Measurements from ENCODE around the gene RAB25.
"Not testable (repeated sequence)": the region's sequence is repeated elsewhere in the genome, so short reads cannot be mapped to it uniquely, and the experiment has no call there.

The RAB25 gene

GRCh38 chr1:156055281-156056048, 5.5 kb upstream of the RAB25 start:
- DNase-seq = no peak

GRCh38 chr1:156056326-156056849, 4.6 kb upstream of the RAB25 start:
- DNase-seq = no peak

- DNase-seq = no peak
Measured at GRCh38 chr1:156062189-156062588, 1.2 kb downstream of the RAB25 start.

DNA sequence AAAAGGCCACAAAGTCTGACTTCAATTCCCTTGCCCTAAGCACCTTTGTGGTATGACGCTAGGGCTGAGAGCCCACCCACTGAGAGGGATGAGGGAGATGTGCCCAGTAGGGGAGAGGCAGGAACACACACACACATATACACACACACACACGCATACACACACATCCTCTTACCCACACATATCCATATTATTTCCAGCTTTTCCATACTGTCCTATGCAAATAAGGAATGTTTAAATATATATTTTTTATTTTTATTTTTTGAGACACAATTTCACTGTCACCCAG, 3.0 kb downstream of the RAB25 start:
- DNase-seq = no peak

- DNase-seq = no peak
Measured at GRCh38 chr1:156064615-156065014, 3.7 kb downstream of the RAB25 start.

DNA sequence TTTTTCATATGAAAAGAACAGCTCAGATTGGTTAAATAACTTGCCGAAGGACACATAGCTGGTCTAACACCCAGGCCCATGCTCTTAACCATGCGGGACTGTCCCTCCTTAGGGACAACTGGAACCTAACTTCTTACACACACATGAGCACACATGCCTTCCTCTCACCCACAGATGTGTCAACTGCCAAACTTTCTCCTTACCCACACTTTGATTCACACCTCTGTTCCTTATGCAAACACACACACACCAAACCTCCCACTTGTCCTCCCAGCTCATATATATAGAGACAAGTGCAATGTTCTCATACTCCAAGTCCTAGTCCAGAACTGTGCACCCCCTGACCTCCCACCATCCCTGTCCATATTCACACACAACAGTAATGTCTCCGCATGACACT, 4.3 kb downstream of the RAB25 start:
- DNase-seq = no peak

GRCh38 chr1:156065871-156066270, 4.9 kb downstream of the RAB25 start:
- no peak for DNase-seq

DNA sequence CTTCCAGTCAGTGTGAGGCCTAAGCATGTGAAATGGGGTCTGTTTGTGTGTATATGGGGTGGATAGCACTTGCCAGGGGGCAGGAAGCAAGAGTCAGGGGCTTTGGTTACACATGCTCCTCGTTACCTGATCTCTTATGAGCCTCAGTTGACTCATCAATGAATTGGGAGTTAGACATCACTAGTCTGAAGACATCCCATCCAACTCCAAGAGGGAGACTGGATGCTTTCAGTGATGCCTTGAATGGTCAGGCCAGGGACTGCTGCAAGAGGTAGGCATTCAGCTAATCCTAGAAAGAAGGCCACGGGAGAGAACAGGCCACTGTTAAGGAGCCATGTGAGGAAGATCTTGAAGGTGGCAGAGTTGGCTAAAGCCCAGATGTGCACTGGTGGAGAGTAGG, 6.3 kb downstream of the RAB25 start:
- no peak for DNase-seq

DNA sequence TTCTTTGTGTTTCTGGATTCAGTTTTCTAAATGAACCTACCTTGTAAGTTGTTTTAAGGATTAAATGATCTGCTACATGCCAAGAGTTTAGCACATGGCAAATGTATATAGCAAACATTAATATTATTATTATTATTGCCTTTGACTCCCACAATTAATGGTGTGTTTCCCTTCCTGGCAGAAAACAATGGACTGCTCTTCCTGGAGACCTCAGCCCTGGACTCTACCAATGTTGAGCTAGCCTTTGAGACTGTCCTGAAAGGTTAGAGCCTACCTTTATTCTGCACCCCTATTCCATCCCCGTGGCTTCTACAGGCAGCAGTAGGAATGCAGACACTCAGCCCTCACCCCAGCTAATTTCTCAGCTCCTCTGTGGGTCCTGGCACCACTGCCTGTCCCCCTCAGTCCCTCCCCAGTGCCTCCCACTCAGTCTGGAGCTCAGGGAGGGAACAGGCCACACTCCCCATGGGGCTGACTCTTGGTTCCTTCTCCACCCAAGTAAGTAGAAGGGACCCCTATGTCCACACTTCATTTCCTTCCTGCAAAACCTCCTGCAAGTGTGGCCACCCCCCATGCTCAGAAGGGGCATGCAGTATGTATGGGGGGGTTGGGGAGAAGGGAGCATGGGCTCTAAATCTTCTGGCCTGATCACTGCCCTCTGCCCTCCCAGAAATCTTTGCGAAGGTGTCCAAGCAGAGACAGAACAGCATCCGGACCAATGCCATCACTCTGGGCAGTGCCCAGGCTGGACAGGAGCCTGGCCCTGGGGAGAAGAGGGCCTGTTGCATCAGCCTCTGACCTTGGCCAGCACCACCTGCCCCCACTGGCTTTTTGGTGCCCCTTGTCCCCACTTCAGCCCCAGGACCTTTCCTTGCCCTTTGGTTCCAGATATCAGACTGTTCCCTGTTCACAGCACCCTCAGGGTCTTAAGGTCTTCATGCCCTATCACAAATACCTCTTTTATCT, 8.8 kb downstream of the RAB25 start:
- no peak for DNase-seq

GRCh38 chr1:156070548-156070947, 9.6 kb downstream of the RAB25 start:
- DNase-seq = no peak

DNA sequence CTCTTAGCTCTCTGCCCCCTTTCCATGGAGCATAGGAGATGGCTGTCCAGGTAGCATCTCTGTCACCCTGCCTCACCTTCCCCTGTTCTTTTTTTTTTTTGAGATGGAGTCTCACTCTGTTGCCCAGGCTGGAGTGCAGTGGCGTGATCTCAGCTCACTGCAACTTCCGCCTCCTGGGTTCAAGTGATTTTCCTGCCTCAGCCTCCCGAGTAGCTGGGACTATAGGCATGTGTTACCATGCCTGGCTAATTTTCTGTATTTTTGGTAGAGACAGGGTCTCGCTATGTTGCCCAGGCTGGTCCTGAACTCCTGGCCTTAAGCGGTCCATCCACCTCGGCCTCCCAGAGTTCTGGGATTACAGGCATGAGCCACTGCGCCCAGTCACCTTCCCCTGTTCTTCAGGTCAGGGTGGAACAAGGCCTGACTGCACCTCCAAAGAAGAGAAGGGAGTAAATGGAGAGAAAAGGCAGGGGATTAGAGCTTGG, 10.4 kb downstream of the RAB25 start:
- DNase-seq = not testable (repeated sequence)

DNA sequence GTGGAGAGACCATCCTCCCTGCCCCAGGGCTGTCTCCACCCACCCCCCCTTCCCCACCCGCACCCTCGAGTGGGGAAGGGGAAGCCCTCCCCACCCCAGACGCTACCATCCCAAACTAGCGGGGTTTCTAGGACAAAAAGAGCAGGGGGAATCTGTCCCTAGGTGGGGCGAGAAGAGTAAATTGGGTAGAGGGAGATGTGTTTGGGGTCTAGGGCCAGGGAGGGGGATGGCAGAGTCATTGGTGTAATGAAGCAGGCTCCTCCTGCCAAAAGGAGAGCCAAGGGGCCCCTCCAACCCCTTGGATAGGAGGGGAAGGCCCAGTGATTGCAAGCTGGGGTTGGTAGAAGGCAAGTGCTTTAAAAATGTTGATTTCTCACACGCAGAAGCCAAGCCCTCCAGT, 11.3 kb downstream of the RAB25 start:
- no peak for DNase-seq

DNA sequence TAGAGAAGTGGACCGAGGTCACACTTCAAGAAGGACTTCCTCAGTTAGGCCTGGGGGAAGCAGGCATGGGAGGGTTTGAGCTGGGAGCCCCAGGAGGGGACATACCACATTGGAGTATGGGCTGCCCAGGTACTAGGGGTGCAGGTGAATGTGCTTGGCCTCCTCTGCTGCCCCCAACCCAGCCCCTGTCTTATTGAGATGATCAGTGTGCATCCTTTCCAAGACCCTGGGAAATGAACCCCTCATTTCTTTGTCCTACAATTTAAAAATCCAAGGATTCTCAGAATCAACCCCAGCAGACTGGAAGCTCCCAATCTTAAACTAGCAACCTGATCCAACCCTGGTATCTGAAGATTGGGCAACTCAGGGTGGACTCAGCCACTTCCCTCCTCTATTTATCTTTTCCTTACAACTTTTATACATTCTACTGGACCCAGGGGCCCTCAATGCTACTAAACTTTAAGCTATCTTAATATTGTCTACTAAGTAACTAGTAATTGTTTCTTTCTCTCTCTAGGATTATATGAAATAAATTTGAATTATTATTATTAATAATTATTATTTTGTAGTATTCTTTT, 12.2 kb downstream of the RAB25 start:
- no peak for DNase-seq

- DNase-seq = no peak
Measured at GRCh38 chr1:156073740-156074139, 12.8 kb downstream of the RAB25 start.

GRCh38 chr1:156074661-156075060, 13.7 kb downstream of the RAB25 start:
- DNase-seq = no peak

- no peak for DNase-seq
Measured at GRCh38 chr1:156075162-156075561, 14.2 kb downstream of the RAB25 start.

- no peak for DNase-seq
Measured at GRCh38 chr1:156075775-156076204, 14.8 kb downstream of the RAB25 start.

- no peak for DNase-seq
Measured at GRCh38 chr1:156076609-156077429, 15.9 kb downstream of the RAB25 start.

- no peak for DNase-seq
Measured at GRCh38 chr1:156077430-156077760, 16.4 kb downstream of the RAB25 start.

DNA sequence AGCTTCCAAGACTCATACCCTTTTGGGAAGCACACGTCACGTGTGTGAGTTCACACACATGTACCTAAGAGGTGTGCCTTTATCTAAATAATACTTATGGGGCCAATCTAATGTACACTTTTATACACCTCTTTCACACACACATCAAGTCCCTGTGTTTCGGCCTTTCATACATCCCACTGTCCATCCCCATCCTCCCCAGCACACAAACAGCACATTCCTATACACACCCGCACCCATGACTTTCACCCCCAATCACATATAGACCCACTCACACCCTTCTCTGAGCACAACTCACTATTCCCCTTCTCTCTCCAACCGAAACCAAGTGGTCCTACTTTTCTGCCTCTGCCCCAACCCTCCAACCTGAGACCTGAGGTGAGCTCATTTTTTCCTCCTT, 17.8 kb downstream of the RAB25 start:
- no peak for DNase-seq

- DNase-seq = no peak
Measured at GRCh38 chr1:156079762-156080161, 18.8 kb downstream of the RAB25 start.

GRCh38 chr1:156080241-156080862, 19.4 kb downstream of the RAB25 start:
- no peak for DNase-seq
